OCI-LY7 (cell line): ENCODE measurements around the gene TRIO. TPM values are rescaled to one million over a fixed set of nuclear protein-coding genes. Genes with fewer than 3 reads are reported as not detected.

Experiments
- BruUV-seq: library from RNA; stranded (reverse); fragments of 400-500 nt; replicated peaks from 2 replicates; lab custom pipeline; 2021; lab: Mats Ljungman, UMichigan
- CTCF ChIA-PET: fragments of 300-600 bp; sonication (Branson Sonifier 250); formaldehyde crosslinking; loops from one replicate; lab custom pipeline; 2022; ENCODE audit warnings: antibody characterized with exemption; ENCODE audit not compliant: unreplicated experiment; lab: Charles Lee
- POLR2A ChIA-PET: fragments of 300-600 bp; sonication (Branson Sonifier 250); formaldehyde crosslinking; loops from one replicate; lab custom pipeline; 2022; ENCODE audit warnings: antibody characterized with exemption; lab: Charles Lee
- DNase-seq: peaks from one replicate; pipeline ENCODE4 v3.0.0-alpha.2; 2015; ENCODE audit warnings: low spot score
- H2AFZ ChIP-seq: fragments of 200-600 bp; sonication (generic), shearing (Covaris generic); 2 replicates; pipeline ENCODE4 v1.6.1; 2014; ENCODE audit warnings: mild to moderate bottlenecking, antibody characterized with exemption, low read length, moderate library complexity
- H3K27ac ChIP-seq: fragments of 200-600 bp; sonication (generic); 2 replicates; pipeline ENCODE4 v1.5.1; 2014; ENCODE audit warnings: mixed run types, low read depth, mild to moderate bottlenecking, moderate library complexity, low read length, inconsistent platforms; ENCODE audit not compliant: poor library complexity, severe bottlenecking
- H3K36me3 ChIP-seq: fragments of 200-600 bp; sonication (generic); 2 replicates; pipeline ENCODE4 v1.6.1; 2014; ENCODE audit warnings: mild to moderate bottlenecking, antibody characterized with exemption, low read length, moderate library complexity, mixed read lengths; ENCODE audit not compliant: insufficient read depth
- H3K4me1 ChIP-seq: fragments of 200-600 bp; sonication (generic); 2 replicates; pipeline ENCODE4 v1.5.1; 2014; ENCODE audit warnings: mild to moderate bottlenecking, low read length; ENCODE audit not compliant: insufficient read depth, poor library complexity, severe bottlenecking
- H3K4me2 ChIP-seq: fragments of 200-600 bp; sonication (generic); 2 replicates; pipeline ENCODE4 v1.6.1; 2014; ENCODE audit warnings: mild to moderate bottlenecking, low read length
- H3K4me3 ChIP-seq: fragments of 200-600 bp; sonication (generic); 2 replicates; pipeline ENCODE4 v1.5.1; 2014; ENCODE audit warnings: mild to moderate bottlenecking, low read depth, low read length; ENCODE audit not compliant: poor library complexity, severe bottlenecking
- H3K79me2 ChIP-seq: fragments of 200-600 bp; sonication (generic); 2 replicates; pipeline ENCODE4 v1.6.1; 2016; ENCODE audit warnings: low read depth, mild to moderate bottlenecking, low read length, moderate library complexity, mixed read lengths; ENCODE audit not compliant: insufficient read depth
- H3K9me2 ChIP-seq: fragments of 200-600 bp; sonication (generic); 2 replicates; pipeline ENCODE4 v1.6.1; 2016; ENCODE audit warnings: mild to moderate bottlenecking, low read length, mixed read lengths; ENCODE audit not compliant: insufficient read depth
- H3K9me3 ChIP-seq: fragments of 200-600 bp; sonication (generic); 2 replicates; pipeline ENCODE4 v1.6.1; 2014; ENCODE audit warnings: mild to moderate bottlenecking, mixed run types, low read length, mixed read lengths
- H4K20me1 ChIP-seq: fragments of 200-600 bp; sonication (generic); 2 replicates; pipeline ENCODE4 v1.6.1; 2014; ENCODE audit warnings: mild to moderate bottlenecking, antibody characterized with exemption, low read length, moderate library complexity, mixed read lengths; ENCODE audit not compliant: insufficient read depth
- CTCF ChIP-seq: fragments of 200-600 bp; sonication (generic); conservative IDR thresholded peaks from 2 replicates; pipeline ENCODE4 v1.5.1; 2014; ENCODE audit warnings: mild to moderate bottlenecking, antibody characterized with exemption, low read length, moderate library complexity, mixed read lengths
- EZH2phosphoT487 ChIP-seq: fragments of 200-600 bp; sonication (generic); IDR thresholded peaks from 2 replicates; pipeline ENCODE4 v1.6.1; 2018; ENCODE audit warnings: low read depth, borderline replicate concordance, mild to moderate bottlenecking, mixed run types, antibody characterized with exemption, low read length, moderate library complexity, mixed read lengths
- intact Hi-C: fragments of 100-400 bp; cut with micrococcal nuclease; formaldehyde crosslinking; loops from one replicate; pipeline ENCODE4 v1.10.0; 2022; ENCODE audit not compliant: unreplicated experiment
- total RNA-seq, 2 experiments: library from RNA; depleted of rRNA in 1 of 2; stranded (reverse); fragments of >200 nt in 1 of 2; shearing (Covaris generic) in 1 of 2; gene quantifications; 2 replicates each; pipeline ENCODE4 v1.2.3, GENCODE V29; 2014 to 2022

Gene TRIO
- total RNA-seq, 2 experiments from 2014 or later: 35.8 to 55.1 TPM

GRCh38 chr5:14173377-14174229 lies 30.5 kb downstream of the TRIO start:
- peaks cover 54% of the 10 kb centered on the region for H3K4me1 ChIP-seq
- H3K79me2 ChIP-seq: peaks cover 66% of the 10 kb centered on the region
- H4K20me1 ChIP-seq: peaks cover 3% of the 10 kb centered on the region
- intact Hi-C loops: loop anchor here (5.0 to 10.0 kb wide), 2 partner anchors 39 to 491 kb away; partner anchors contain the start of gene OTULIN
- peak overlapping the region; percentile 19 for H3K27ac ChIP-seq
- no peaks in the 10 kb centered on the region for H3K9me3 ChIP-seq
- peak overlapping the region; percentile 62 for H3K4me2 ChIP-seq
- no peak for DNase-seq
- ChIA-PET CTCF (no interaction called here), POLR2A (interaction anchor here (0.6 to 1.1 kb wide), 4 partner anchors 13 to 602 kb away, joined by 3 to 7 read pairs (median 5); no protein-coding TSS in a partner anchor)
- no peak overlapping the region for H2AFZ ChIP-seq
- TF ChIP-seq CTCF (no peak), EZH2phosphoT487 (no peak)
- H3K36me3 ChIP-seq: no peaks in the 10 kb centered on the region
- H3K9me2 ChIP-seq: no peaks in the 10 kb centered on the region
- peak overlapping the region; percentile 38 for H3K4me3 ChIP-seq
- BruUV-seq: no TSS peak

- Histone ChIP-seq H3K4me3 (peak overlapping the region; percentile 38), H3K4me2 (peak overlapping the region; percentile 62)
These were observed 31.1 kb downstream of the TRIO start for GRCh38 chr5:14174230-14174636.

More at GRCh38 chr5:14174230-14174636, 31.1 kb downstream of the TRIO start:
- CTCF ChIA-PET: no interaction called here
- Histone ChIP-seq H4K20me1 (peaks cover 3% of the 10 kb centered on the region), H3K36me3 (no peaks in the 10 kb centered on the region), H3K9me3 (no peaks in the 10 kb centered on the region), H3K4me1 (peaks cover 48% of the 10 kb centered on the region), H3K27ac (peak overlapping the region; percentile 19), H3K9me2 (no peaks in the 10 kb centered on the region), H2AFZ (no peak overlapping the region), H3K79me2 (peaks cover 60% of the 10 kb centered on the region)
- no TSS peak for BruUV-seq
- TF ChIP-seq CTCF (no peak), EZH2phosphoT487 (no peak)
- DNase-seq: peak; percentile 25
- POLR2A ChIA-PET: interaction anchor here (0.7 to 1.1 kb wide), 2 partner anchors 14 to 15 kb away, joined by 3 to 4 read pairs; no protein-coding TSS in a partner anchor
- intact Hi-C loops: loop anchor here (5.0 to 10.0 kb wide), 2 partner anchors 38 to 491 kb away; partner anchors contain the start of gene OTULIN
